LNCaP clone FGC (cell line): ENCODE results near the gene SIM1.

Experiments
- DNase-seq: peaks from one replicate; pipeline ENCODE4 v3.0.0-alpha.2; 2011; ENCODE audit warnings: low read depth
- H3K4me3 ChIP-seq: 2 replicates; pipeline ENCODE4 v1.5.1; 2011; ENCODE audit warnings: mild to moderate bottlenecking, low read depth, low read length, control low read depth
- CTCF ChIP-seq: IDR thresholded peaks from 2 replicates; pipeline ENCODE4 v1.5.1; 2012; ENCODE audit warnings: mild to moderate bottlenecking; ENCODE audit not compliant: control insufficient read depth, insufficient read depth; ENCODE audit errors: extremely low read depth

Gene SIM1

GRCh38 chr6:100343316-100344077 is 121.2 kb downstream of the SIM1 start:
- no peak for DNase-seq
- TF ChIP-seq CTCF: no peak
- H3K4me3 ChIP-seq: no peak overlapping the region

GRCh38 chr6:100342830-100343229 is 121.9 kb downstream of the SIM1 start:
- TF ChIP-seq CTCF: no peak
- H3K4me3 ChIP-seq: no peak overlapping the region
- DNase-seq: no peak

GRCh38 chr6:100339574-100340255 is 125.0 kb downstream of the SIM1 start:
- TF ChIP-seq CTCF: no peak
- DNase-seq: no peak
- no peak overlapping the region for H3K4me3 ChIP-seq

- no peak for TF ChIP-seq CTCF
- no peak overlapping the region for H3K4me3 ChIP-seq
- no peak for DNase-seq
Measured at GRCh38 chr6:100338090-100338489, 126.6 kb downstream of the SIM1 start.

- no peak for DNase-seq
- TF ChIP-seq CTCF: no peak
- no peak overlapping the region for H3K4me3 ChIP-seq
Measured at GRCh38 chr6:100336876-100337275, 127.8 kb downstream of the SIM1 start.

- TF ChIP-seq CTCF: no peak
- H3K4me3 ChIP-seq: no peak overlapping the region
- no peak for DNase-seq
Measured at GRCh38 chr6:100335991-100336390, 128.7 kb downstream of the SIM1 start.
